ENCODE measurements around the gene LYSMD3. TPM values are rescaled to one million over a fixed set of nuclear protein-coding genes. Genes with fewer than 3 reads are reported as not detected.

Gene LYSMD3
- polyA plus RNA-seq, 1 donor (not counting 4 experiments of a cell fraction or from before 2014, with no cell fraction given): 18.9 TPM

- dilution Hi-C loops (cut with MboI; ENCODE audit: extremely low pct_ligation_motif_present, low sequenced_read_pairs): no loop called here
- Histone ChIP-seq H3K27ac (ENCODE audit: control insufficient read depth, insufficient read depth, low read length) (peak overlapping the region; percentile 79), H3K27me3 (ENCODE audit: control insufficient read depth, extremely low read depth, insufficient read depth, low read length) (no peaks in the 10 kb centered on the region), H3K79me2 (ENCODE audit: control insufficient read depth, insufficient read depth, low read length) (peaks cover 38% of the 10 kb centered on the region), H3K4me3 (ENCODE audit: control insufficient read depth in 2 of 3, extremely low read depth in 1 of 3, insufficient read depth in 2 of 3, low read depth in 1 of 3, low read length in 3 of 3) (peak overlapping the region; percentile 70 to 98 (median 94)), H3K4me2 (ENCODE audit: control insufficient read depth, extremely low read depth, insufficient read depth, low read depth, low read length) (peak overlapping the region; percentile 86), H3K9ac (ENCODE audit: control insufficient read depth, extremely low read depth, insufficient read depth, low read length) (peak overlapping the region; percentile 89), H3K36me3 (ENCODE audit: control insufficient read depth in 2 of 2, extremely low read depth in 1 of 2, insufficient read depth in 2 of 2, low read length in 2 of 2) (no peaks in the 10 kb centered on the region), H3K9me1 (ENCODE audit: control insufficient read depth, extremely low read depth, insufficient read depth, low read length) (no peaks in the 10 kb centered on the region), H4K20me1 (ENCODE audit: control insufficient read depth, extremely low read depth, insufficient read depth, low read length) (no peaks in the 10 kb centered on the region), H3K4me1 (ENCODE audit: control insufficient read depth, extremely low read depth, insufficient read depth, low read length) (peaks cover 7% of the 10 kb centered on the region), H2AFZ (ENCODE audit: control insufficient read depth, low read length) (peak overlapping the region; percentile 98), H3K9me3 (ENCODE audit: control insufficient read depth, low read depth, low read length) (no peaks in the 10 kb centered on the region)
- DNase-seq (ENCODE audit: low read depth, low spot score): no peak
- no peak for TF ChIP-seq CTCF (optimal IDR thresholded peaks at IDR 0.05 in 1 of 3, IDR thresholded peaks at IDR 0.05 in 1 of 3, conservative IDR thresholded peaks at IDR 0.05 in 1 of 3; ENCODE audit: extremely low read depth in 1 of 3, insufficient read depth in 2 of 3, low read length in 3 of 3)
- TF ChIP-seq EZH2 (IDR thresholded peaks at IDR 0.05; ENCODE audit: low read length): no peak
- peak; percentile 66 for FAIRE-seq
Measured at GRCh38 chr5:90473396-90474234, 55.8 kb downstream of the LYSMD3 start.

GRCh38 chr5:90472783-90473395, 56.5 kb downstream of the LYSMD3 start:
- H3K79me2 ChIP-seq (ENCODE audit: control insufficient read depth, insufficient read depth, low read length): peaks cover 37% of the 10 kb centered on the region
- no peak for FAIRE-seq
- dilution Hi-C loops (cut with MboI; ENCODE audit: extremely low pct_ligation_motif_present, low sequenced_read_pairs): no loop called here

More at GRCh38 chr5:90472783-90473395, 56.5 kb downstream of the LYSMD3 start:
- Histone ChIP-seq H3K27ac (ENCODE audit: control insufficient read depth, insufficient read depth, low read length) (peak overlapping the region; percentile 79), H4K20me1 (ENCODE audit: control insufficient read depth, extremely low read depth, insufficient read depth, low read length) (no peaks in the 10 kb centered on the region), H3K36me3 (ENCODE audit: control insufficient read depth in 2 of 2, extremely low read depth in 1 of 2, insufficient read depth in 2 of 2, low read length in 2 of 2) (no peaks in the 10 kb centered on the region), H3K4me3 (ENCODE audit: control insufficient read depth in 2 of 3, extremely low read depth in 1 of 3, insufficient read depth in 2 of 3, low read depth in 1 of 3, low read length in 3 of 3) (peak overlapping the region; percentile 70 to 98 (median 94)), H3K9ac (ENCODE audit: control insufficient read depth, extremely low read depth, insufficient read depth, low read length) (peak overlapping the region; percentile 89), H3K9me3 (ENCODE audit: control insufficient read depth, low read depth, low read length) (no peaks in the 10 kb centered on the region), H3K4me2 (ENCODE audit: control insufficient read depth, extremely low read depth, insufficient read depth, low read depth, low read length) (peak overlapping the region; percentile 86), H3K9me1 (ENCODE audit: control insufficient read depth, extremely low read depth, insufficient read depth, low read length) (no peaks in the 10 kb centered on the region), H2AFZ (ENCODE audit: control insufficient read depth, low read length) (peak overlapping the region; percentile 98), H3K27me3 (ENCODE audit: control insufficient read depth, extremely low read depth, insufficient read depth, low read length) (no peaks in the 10 kb centered on the region), H3K4me1 (ENCODE audit: control insufficient read depth, extremely low read depth, insufficient read depth, low read length) (peaks cover 7% of the 10 kb centered on the region)
- DNase-seq (ENCODE audit: low read depth, low spot score): no peak
- TF ChIP-seq CTCF (optimal IDR thresholded peaks at IDR 0.05 in 1 of 3, IDR thresholded peaks at IDR 0.05 in 1 of 3, conservative IDR thresholded peaks at IDR 0.05 in 1 of 3; ENCODE audit: extremely low read depth in 1 of 3, insufficient read depth in 2 of 3, low read length in 3 of 3) (no peak), EZH2 (IDR thresholded peaks at IDR 0.05; ENCODE audit: low read length) (no peak)

Other genes starting within 250 kb of the LYSMD3 start
- 8.4 to 31.2 TPM (median 10.8 TPM) in 3 replicates for gene CETN3, start 119.8 kb downstream of the LYSMD3 start, polyA plus RNA-seq
- 2.5 to 4.6 TPM (median 3.7 TPM) in 3 replicates for gene MBLAC2, start 54.8 kb downstream of the LYSMD3 start, polyA plus RNA-seq
- gene POLR3G, start 54.7 kb downstream of the LYSMD3 start, polyA plus RNA-seq: 11.8 to 27.3 TPM (median 27.0 TPM) in 3 replicates
- 0.03 to 0.28 TPM (median 0.05 TPM) in 3 replicates for gene ADGRV1, start 29.2 kb upstream of the LYSMD3 start, polyA plus RNA-seq